ENCODE data around the gene ANTXR2. TPM values are rescaled to one million over a fixed set of nuclear protein-coding genes. Genes with fewer than 3 reads are reported as not detected.

The ANTXR2 gene
- total RNA-seq, 2 experiments from 2014 or later = 27.3 to 30.0 TPM

GRCh38 chr4:79851625-79852304 lies 221.3 kb downstream of the ANTXR2 start:
- no peaks in the 10 kb centered on the region for H3K36me3 Mint-ChIP-seq (ENCODE audit: low read depth)
- H3K4me1 Mint-ChIP-seq = no peaks in the 10 kb centered on the region
- no peak overlapping the region for H3K27ac Mint-ChIP-seq
- H3K4me3 Mint-ChIP-seq = no peak overlapping the region
- no peaks in the 10 kb centered on the region for H3K9me3 Mint-ChIP-seq
- no peak for DNase-seq
- no peaks in the 10 kb centered on the region for H3K27me3 Mint-ChIP-seq
- POLR2A ChIA-PET = no interaction called here
- CTCF ChIA-PET = no interaction called here

Other genes starting within 250 kb of the ANTXR2 start
- 1 to 10 TPM; 4.8 to 5.2 TPM for gene PRDM8, start 124.3 kb upstream of the ANTXR2 start, total RNA-seq
- gene FGF5, start 193.4 kb upstream of the ANTXR2 start, total RNA-seq = not detected